Epithelial cell of esophagus (primary cell): ENCODE data around the gene ADGRD1.
"Not testable (repeated sequence)": the region's sequence is repeated elsewhere in the genome, so short reads cannot be mapped to it uniquely, and the experiment has no call there.

Experiments used
- DNase-seq: peaks from one replicate; pipeline ENCODE4 v3.0.0; 2010; ENCODE audit warnings: low read depth
- H3K4me3 ChIP-seq: 2 replicates; pipeline ENCODE4 v1.5.1; 2011; ENCODE audit warnings: mild to moderate bottlenecking, low read length, control low read depth
- TF ChIP-seq, protein P1 (sequence below): IDR thresholded peaks from 2 replicates; pipeline ENCODE4 v1.5.1; 2011; ENCODE audit warnings: low read depth, mild to moderate bottlenecking, low read length, control low read depth, inconsistent platforms; ENCODE audit not compliant: insufficient read depth; ENCODE audit errors: missing control alignments

The ADGRD1 gene

DNA sequence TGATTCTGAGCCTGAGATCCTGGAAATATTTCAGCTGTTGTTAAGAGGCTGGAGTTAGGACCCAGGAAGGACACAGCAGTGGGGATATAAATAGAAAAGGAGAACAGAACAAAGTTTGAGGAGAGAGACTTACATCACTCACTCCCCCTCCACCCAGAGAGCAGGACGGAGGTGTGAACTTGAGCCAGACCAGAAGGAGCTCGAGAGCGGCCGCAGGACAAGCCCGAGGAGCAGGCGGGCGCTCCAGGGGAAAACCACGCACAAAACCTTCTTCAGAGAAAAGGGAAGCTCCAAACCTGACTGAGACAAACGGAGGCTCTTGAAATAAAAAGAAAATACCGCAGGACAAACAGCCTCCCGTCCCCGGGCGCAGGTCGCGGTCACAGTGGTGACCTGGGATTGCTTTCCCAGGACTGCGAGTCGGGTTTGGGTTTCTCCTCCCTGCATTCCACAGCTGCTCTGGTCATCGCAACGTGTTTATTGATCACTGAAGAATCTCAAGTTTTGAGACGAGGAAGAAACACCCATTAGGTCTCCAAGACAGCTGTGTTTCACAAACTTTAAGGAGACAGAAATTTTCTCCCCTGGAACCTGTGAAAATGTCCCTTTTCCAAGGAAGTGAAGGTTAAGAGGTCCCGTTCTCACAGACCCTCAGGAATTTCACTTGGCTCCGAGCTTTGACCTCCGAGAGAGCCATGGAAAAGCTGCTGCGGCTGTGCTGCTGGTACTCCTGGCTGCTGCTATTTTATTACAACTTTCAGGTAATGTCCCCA lies at the start of gene ADGRD1:
Gene ADGRD1 (plus strand): TSS at position 137 of the 773 bp plus-strand sequence. CDS start 559 bp downstream, at position 696.
- TF ChIP-seq, protein P1, sequence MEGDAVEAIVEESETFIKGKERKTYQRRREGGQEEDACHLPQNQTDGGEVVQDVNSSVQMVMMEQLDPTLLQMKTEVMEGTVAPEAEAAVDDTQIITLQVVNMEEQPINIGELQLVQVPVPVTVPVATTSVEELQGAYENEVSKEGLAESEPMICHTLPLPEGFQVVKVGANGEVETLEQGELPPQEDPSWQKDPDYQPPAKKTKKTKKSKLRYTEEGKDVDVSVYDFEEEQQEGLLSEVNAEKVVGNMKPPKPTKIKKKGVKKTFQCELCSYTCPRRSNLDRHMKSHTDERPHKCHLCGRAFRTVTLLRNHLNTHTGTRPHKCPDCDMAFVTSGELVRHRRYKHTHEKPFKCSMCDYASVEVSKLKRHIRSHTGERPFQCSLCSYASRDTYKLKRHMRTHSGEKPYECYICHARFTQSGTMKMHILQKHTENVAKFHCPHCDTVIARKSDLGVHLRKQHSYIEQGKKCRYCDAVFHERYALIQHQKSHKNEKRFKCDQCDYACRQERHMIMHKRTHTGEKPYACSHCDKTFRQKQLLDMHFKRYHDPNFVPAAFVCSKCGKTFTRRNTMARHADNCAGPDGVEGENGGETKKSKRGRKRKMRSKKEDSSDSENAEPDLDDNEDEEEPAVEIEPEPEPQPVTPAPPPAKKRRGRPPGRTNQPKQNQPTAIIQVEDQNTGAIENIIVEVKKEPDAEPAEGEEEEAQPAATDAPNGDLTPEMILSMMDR = no peak
- no peak within 1 kb of the TSS for H3K4me3 ChIP-seq
- no peak for DNase-seq

DNA sequence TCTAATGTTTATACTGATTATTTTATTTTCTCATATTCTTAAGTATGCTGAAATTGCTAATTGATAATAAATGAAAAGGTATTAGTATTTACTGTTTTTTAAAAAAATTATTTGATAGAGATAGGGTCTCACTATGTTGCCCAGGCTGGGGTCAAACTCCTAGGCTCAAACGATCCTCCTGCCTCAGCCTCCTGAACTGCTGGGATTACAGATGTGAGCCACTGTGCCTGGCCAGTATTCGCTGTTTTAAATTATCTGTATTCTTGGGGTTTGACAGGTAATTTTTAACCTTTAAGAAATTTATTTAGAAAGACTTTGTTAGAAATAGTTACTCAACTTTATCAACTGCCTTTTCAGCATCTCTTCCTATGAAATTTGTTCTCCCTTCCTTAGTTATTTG lies 49.6 kb upstream of the ADGRD1 start:
- TF ChIP-seq, protein P1 = no peak
- no peak overlapping the region for H3K4me3 ChIP-seq
- DNase-seq = no peak

GRCh38 chr12:130904936-130905455 lies 48.7 kb upstream of the ADGRD1 start:
- DNase-seq, H3K4me3 ChIP-seq: not testable (repeated sequence)

- no peak for DNase-seq
- H3K4me3 ChIP-seq = no peak overlapping the region
- TF ChIP-seq, protein P1 = no peak
Observed at GRCh38 chr12:130909111-130909510, 44.6 kb upstream of the ADGRD1 start.

- TF ChIP-seq, protein P1 = no peak
- no peak for DNase-seq
Observed at GRCh38 chr12:130911193-130911592, 42.5 kb upstream of the ADGRD1 start.

DNA sequence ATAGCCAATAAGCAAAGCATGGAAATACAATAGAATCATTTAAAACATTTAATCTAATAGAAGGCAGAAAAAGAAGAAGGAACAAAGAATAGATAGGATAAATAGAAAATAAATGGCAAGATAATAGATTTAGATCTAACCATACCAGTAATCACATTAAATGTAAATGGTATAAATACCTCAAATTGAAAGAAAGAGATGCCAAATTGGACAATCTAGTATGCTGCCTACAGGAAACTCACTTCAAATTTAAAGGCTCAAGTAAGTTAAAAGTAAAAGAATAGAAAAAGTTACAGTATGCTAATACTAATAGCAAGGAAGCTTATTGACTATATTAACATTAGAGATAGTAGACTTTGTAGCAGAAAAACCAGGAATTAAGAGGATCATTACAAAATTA lies 41.8 kb upstream of the ADGRD1 start:
- TF ChIP-seq, protein P1 = no peak
- no peak overlapping the region for H3K4me3 ChIP-seq
- no peak for DNase-seq

More at GRCh38 chr12:130911193-130911592, 42.5 kb upstream of the ADGRD1 start:
- no peak overlapping the region for H3K4me3 ChIP-seq

DNA sequence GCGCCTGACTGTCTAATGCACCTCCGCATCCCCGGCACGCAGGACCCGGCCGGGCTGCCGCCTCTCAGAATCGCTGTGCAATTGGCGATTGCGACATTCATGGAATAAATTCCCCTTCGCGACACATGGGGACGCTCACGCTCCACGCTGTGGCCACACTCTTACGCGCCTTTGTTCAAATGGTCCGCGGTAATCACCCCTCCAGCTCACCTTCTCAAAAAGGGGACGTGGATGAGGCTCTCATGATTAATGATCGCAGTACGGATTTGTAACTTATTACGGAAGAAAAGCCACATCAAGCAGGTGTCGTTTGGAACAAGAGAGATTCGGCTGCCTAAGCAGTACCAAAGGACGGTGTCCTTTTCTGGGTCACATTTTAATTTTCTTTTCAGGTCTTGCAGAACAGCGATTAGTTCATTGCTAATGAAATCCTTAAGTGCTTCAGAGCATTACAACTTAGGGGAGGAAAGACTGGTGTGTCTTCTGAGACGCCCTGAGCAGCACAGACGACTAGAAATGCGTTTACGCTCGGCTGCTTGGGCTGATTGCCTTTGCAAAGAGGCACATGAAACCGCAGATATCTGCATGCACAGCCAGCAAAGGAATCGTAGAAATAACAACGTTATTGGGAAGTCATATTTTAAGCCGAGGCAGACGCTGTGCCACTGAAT lies 37.3 kb upstream of the ADGRD1 start:
- TF ChIP-seq, protein P1 = peak; percentile 71
- DNase-seq = peak; percentile 45
- H3K4me3 ChIP-seq = no peak overlapping the region
